ENCODE results near the gene CRACR2A.

- TF ChIP-seq CTCF (IDR thresholded peaks at IDR 0.05) (no peak), POLR2A (IDR thresholded peaks at IDR 0.05) (no peak)
Observed at GRCh38 chr12:3646561-3647241, 106.2 kb downstream of the CRACR2A start.

All from right lobe of liver (tissue), 4 donors.